Eye (tissue), 1 donor: Measurements from ENCODE around the gene SRXN1.

Source experiments
- DNase-seq: peaks from one replicate; pipeline ENCODE4 v3.0.0-alpha.2; 2015

The SRXN1 gene

DNA sequence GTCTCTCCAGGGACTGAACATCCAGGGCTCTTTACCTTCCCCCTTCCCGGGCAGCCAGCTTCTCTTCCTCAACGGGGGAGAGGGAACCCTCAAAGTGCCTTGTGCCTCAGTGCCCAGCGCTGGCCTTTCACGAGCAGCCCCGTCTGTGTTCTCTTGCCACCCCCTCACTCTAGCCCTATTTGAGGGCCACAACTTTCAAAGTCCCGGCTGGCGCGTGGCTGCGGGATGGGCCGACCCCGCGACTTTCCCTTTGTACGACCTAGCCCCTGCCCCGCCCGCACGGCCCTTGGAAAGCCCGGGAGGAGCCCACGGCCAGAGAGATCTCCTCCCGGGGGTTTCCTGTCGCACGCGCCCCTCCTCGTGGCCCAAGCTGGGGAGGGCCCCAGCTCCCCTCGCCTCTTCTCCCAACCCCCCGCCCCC lies 22.0 kb upstream of the SRXN1 start:
- DNase-seq = no peak

- no peak for DNase-seq
Measured at GRCh38 chr20:673603-674001, 20.6 kb upstream of the SRXN1 start.

GRCh38 chr20:672963-673602 lies 20.1 kb upstream of the SRXN1 start:
- peak; percentile 58 for DNase-seq

GRCh38 chr20:671252-672030 lies 18.4 kb upstream of the SRXN1 start:
- DNase-seq = no peak

DNA sequence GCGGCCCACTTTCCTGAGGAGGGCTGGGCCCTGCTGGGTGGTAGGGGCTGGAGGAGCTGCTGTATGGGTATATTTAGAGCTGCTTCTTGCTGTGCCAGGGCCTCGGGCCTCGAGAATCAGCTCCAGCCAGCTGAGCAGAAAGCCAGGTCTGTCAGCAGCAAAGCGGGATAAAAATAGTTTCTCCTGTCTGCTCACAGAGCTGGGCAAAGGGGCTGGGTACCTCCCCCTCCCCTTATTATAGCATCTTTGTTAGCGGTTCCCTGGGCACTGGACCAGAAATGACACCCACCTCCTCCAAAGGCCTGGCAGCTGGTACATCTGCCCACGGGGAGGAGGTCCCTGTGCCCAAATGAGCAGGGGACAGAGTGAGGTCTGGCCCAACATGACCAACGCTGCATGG lies 16.6 kb upstream of the SRXN1 start:
- DNase-seq = no peak

- no peak for DNase-seq
Measured at GRCh38 chr20:668638-669037, 15.6 kb upstream of the SRXN1 start.

GRCh38 chr20:668050-668449 lies 15.1 kb upstream of the SRXN1 start:
- DNase-seq = no peak

GRCh38 chr20:667351-668034 lies 14.5 kb upstream of the SRXN1 start:
- DNase-seq = peak; percentile 66

DNA sequence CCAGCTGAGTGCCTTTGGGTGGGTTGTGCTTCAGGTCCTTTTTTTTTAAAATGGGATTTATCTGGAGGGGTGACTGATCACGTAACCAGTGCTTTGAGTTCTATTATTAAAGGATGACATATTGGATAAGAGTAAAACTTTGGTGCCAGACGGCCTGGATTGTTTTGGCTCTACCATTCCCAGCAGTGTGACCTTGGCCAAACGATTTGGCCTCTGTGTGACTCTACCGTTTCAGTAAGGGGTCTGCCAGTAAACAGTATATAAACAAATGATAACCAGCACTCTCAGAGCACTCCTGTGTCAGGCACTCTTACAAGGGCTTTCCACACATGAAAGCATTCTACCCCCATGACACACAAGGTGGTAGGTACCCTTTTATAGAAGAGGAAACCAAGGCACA lies 13.9 kb upstream of the SRXN1 start:
- DNase-seq = no peak

GRCh38 chr20:665276-665675 lies 12.3 kb upstream of the SRXN1 start:
- DNase-seq = no peak

DNA sequence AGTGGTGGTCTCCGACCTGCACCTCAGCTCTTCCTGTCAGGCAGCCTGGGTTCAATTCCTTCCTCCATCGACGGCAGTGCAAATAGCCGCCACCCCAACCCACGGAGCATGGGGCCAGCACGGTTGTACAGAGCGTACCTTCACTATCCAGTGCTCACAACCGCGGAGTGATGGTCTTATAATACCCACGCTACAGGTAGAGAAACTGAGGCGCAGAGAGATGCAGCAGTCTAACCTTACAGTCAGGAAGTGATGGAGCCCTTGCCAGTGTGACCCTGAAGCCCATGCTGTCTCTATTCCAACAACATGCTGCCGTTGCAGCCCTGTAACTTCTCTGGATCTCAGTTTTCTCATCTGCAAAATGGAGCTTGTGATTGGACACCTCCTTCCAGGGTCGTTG lies 11.6 kb upstream of the SRXN1 start:
- no peak for DNase-seq

DNA sequence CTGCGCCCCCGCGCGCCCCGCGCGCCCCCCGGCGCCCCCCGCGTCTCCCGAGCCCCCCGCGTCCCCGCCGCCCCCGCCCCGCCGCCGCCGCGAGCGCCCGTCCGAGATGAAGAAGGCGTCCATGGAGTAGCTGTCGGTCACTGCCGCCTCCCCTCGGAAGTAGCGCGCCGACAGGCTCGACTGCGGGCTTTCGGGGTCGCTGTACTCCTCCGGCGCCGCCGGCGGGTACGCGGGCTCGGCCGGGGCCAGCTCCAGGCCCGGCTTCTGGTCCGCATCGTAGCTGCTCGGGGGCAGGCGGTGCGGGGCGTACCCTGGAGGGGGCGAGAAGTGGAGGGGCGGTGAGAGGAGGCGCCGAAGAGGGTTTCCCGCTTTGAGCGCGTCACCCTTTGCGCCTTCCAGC lies 11.2 kb upstream of the SRXN1 start:
- no peak for DNase-seq

- peak; percentile 62 for DNase-seq
Measured at GRCh38 chr20:663315-664090, 10.5 kb upstream of the SRXN1 start.

DNA sequence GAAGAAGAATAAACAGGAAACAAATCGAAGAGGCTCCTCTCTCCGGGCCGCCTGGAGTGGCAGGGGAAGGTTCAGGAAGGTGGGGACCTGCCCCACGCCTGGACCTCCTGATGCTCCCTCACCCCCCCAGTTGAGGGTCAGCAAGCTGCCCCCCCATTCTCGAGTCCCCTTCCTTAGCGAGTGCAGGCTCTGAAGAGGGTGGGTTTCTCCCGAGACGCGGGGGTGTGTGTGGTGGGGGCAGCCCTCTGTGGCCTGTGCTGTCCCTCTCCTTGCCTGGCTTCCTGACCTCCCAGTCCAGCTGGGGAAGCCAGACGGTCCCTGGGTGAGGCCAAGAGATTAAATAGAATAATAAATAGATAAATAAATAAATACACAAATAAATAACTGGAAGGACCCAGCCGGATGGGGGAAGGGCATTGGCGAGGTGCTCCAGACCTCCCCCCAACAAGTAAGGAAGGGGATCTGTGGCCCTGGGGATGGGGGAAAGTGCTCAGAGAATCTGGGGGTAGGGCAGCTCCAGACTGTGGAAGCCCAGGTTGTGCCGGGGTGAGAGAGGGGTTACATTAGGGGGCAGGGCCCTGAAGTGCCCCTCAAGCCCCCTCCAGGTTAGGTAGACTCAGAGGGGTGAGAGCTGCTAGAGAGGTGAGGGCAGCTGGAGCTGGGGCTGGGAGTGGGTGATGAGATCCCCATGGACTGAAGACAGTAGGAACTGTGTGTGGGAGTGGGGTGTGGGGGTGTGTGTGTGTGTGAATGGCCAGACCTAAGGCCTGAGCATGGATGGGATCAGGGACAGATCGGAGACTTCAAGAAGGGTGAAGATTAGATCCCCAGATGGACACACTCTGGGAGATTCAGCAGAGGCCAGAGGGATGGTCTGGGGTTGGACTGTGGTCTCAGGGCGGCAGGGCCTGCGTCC lies 9.5 kb upstream of the SRXN1 start:
- DNase-seq = no peak

GRCh38 chr20:661474-662270 lies 8.7 kb upstream of the SRXN1 start:
- DNase-seq = no peak

DNA sequence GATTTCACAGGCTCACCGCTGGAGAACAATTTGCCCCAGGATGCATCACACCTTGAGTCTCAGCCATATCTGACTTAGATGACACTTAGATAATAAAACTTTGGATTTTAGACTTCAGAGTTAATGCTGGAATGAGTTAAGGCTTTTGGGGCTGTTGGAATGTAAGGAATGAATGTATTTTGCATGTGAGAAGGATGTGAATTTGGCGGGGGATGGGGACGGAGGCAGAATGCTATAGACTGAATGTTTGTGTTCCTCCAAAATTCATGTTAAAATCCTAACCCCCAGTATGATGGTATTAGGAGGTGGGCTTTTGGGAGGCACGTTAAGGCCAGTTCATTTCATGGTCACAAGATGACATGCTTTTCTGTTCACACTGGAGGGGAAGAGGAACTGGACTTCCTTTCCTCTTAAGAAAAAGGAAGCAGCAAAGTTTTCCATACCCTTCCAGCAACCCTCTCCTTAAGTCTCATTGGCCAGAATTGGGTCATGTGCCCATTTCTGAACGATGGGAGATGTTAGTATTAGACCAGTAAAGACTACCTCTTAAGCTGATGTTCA lies 5.8 kb upstream of the SRXN1 start:
- DNase-seq = no peak

GRCh38 chr20:658202-658601 lies 5.2 kb upstream of the SRXN1 start:
- no peak for DNase-seq

GRCh38 chr20:655726-656624 lies 3.0 kb upstream of the SRXN1 start:
- DNase-seq = no peak

DNA sequence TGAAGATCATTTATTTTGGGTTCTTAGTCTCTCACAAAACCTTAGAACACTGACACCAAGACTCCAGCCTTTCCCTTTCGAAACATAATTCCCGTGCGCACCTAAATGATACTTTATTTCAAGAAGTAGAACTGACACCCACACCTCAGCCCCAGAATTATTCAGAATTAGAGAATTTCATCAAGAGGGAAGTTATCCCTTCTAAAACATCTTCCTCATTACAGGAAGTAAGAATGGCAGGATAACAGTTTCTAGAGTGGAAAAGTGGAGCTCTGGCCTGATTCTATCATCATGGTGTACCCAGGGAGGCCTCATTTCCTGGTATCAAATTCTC lies 1.4 kb upstream of the SRXN1 start:
- DNase-seq = no peak
